ENCODE measurements around the gene BTF3. TPM values are rescaled to one million over a fixed set of nuclear protein-coding genes. Genes with fewer than 3 reads are reported as not detected.
"Not testable (repeated sequence)": the region's sequence is repeated elsewhere in the genome, so short reads cannot be mapped to it uniquely, and the experiment has no call there.

Gene BTF3
- total RNA-seq, 1 experiment from 2014 or later = 647 TPM

- H3K4me3 ChIP-seq (ENCODE audit: low read depth in 2 of 2, low read length in 2 of 2); H3K36me3 ChIP-seq (ENCODE audit: control insufficient read depth, insufficient read depth, low read length); H3K4me1 ChIP-seq (ENCODE audit: control insufficient read depth, insufficient read depth, low read length); H3K27me3 ChIP-seq (ENCODE audit: control insufficient read depth, insufficient read depth, low read length); in situ Hi-C loops (cut with HindIII; ENCODE audit: low pct_unique_long_range_greater_than_20kb, low sequenced_read_pairs); H3K27ac ChIP-seq (ENCODE audit: low read length); BruUV-seq (replicated peaks); H3K9me3 ChIP-seq (ENCODE audit: control insufficient read depth, insufficient read depth, low read depth, low read length); intact Hi-C loops (cut with micrococcal nuclease; ENCODE audit: unreplicated experiment); DNase-seq (ENCODE audit: low read depth, low spot score); ATAC-seq: not testable (repeated sequence)
- ChIA-PET CTCF (interaction anchor here (0.6 kb wide), 1 partner anchor 34 kb away, joined by 4 read pairs; no protein-coding TSS in a partner anchor), POLR2A (interaction anchor here (0.6 kb wide), 1 partner anchor 97 kb away, joined by 3 read pairs; no protein-coding TSS in a partner anchor)
Observed at GRCh38 chr5:73456462-73456861, 41.8 kb upstream of the BTF3 start.

DNA sequence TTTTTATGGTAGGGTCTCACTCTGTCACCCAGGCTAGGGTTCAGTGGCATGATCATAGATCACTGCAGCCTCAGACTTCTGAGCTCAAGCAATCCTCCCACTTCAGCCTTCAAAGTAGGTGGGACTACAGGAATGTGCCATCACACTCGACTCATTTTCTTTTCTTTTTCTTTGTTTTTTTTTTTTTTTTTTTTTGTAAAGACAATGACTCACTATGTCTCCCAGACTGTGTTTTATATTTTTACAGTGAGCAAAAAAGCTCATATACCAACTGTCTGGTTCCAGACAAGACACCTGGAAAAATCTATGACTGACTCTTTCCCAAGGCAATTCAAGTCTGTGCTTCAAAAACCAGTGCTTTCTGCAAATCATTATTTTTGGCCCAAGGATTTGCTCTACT lies 38.9 kb upstream of the BTF3 start:
- in situ Hi-C loops (cut with HindIII; ENCODE audit: low pct_unique_long_range_greater_than_20kb, low sequenced_read_pairs) = no loop called here

More for the DNA sequence above, 38.9 kb upstream of the BTF3 start:
- Histone ChIP-seq H3K9me3 (ENCODE audit: control insufficient read depth, insufficient read depth, low read depth, low read length) (no peaks in the 10 kb centered on the region), H3K27ac (ENCODE audit: low read length) (no peak overlapping the region), H3K4me1 (ENCODE audit: control insufficient read depth, insufficient read depth, low read length) (no peaks in the 10 kb centered on the region), H3K27me3 (ENCODE audit: control insufficient read depth, insufficient read depth, low read length) (no peaks in the 10 kb centered on the region), H3K4me3 (ENCODE audit: low read depth in 2 of 2, low read length in 2 of 2) (no peak overlapping the region), H3K36me3 (ENCODE audit: control insufficient read depth, insufficient read depth, low read length) (no peaks in the 10 kb centered on the region)
- CTCF ChIA-PET = no interaction called here
- no TSS peak for BruUV-seq (replicated peaks)
- intact Hi-C loops (cut with micrococcal nuclease; ENCODE audit: unreplicated experiment) = no loop called here
- TF ChIP-seq, protein P1, sequence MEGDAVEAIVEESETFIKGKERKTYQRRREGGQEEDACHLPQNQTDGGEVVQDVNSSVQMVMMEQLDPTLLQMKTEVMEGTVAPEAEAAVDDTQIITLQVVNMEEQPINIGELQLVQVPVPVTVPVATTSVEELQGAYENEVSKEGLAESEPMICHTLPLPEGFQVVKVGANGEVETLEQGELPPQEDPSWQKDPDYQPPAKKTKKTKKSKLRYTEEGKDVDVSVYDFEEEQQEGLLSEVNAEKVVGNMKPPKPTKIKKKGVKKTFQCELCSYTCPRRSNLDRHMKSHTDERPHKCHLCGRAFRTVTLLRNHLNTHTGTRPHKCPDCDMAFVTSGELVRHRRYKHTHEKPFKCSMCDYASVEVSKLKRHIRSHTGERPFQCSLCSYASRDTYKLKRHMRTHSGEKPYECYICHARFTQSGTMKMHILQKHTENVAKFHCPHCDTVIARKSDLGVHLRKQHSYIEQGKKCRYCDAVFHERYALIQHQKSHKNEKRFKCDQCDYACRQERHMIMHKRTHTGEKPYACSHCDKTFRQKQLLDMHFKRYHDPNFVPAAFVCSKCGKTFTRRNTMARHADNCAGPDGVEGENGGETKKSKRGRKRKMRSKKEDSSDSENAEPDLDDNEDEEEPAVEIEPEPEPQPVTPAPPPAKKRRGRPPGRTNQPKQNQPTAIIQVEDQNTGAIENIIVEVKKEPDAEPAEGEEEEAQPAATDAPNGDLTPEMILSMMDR (IDR thresholded peaks at IDR 0.05) = no peak
- no peak for TF ChIP-seq REST (IDR thresholded peaks at IDR 0.05; ENCODE audit: insufficient read depth in 1 of 2, low read depth in 2 of 2, low read length in 1 of 2)
- TF ChIP-seq TCF7L2 (IDR thresholded peaks at IDR 0.05; ENCODE audit: low read depth, low read length) = no peak
- no peak for TF ChIP-seq POLR2AphosphoS5 (IDR thresholded peaks at IDR 0.05; ENCODE audit: low read depth, low read length)
- TF ChIP-seq SIN3A (IDR thresholded peaks at IDR 0.05; ENCODE audit: borderline replicate concordance, insufficient read depth, low read depth, low read length) = no peak
- DNase-seq (ENCODE audit: low read depth, low spot score) (no peak), ATAC-seq (no peak)
- POLR2A ChIA-PET = no interaction called here

All from Panc1 (cell line).